SH-SY5Y (cell line): ENCODE results near the gene A1CF.

Source experiments
- GATA2 ChIP-seq: IDR thresholded peaks from 2 replicates; pipeline ENCODE4 v1.6.1; 2011; ENCODE audit warnings: mild to moderate bottlenecking, low read depth, low read length
- GATA3 ChIP-seq: IDR thresholded peaks from 2 replicates; pipeline ENCODE4 v1.6.1; 2011; ENCODE audit warnings: low read depth, mild to moderate bottlenecking, low read length, moderate library complexity

DNA sequence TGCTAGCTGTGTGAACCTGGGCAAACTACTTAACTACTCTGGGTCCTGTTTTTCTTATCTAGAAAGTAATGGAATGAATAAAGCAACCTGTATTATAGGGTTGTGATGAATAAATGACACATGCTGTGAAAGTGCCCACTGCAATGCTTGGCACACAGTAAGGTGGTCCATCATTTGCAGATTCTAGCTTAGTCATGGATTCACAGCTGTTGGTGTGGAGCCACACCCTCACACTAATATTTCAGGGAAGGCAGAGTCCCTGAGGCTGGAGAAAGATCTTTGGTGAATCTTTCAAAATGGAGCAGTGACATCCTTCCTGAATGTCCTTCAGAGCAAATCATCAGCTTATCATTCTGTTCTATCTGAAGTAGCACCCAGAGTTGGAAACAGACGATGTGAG, 60.6 kb downstream of the A1CF start:
- TF ChIP-seq GATA3 = no peak
- no peak for TF ChIP-seq GATA2
